ENCODE measurements around the gene CORO1C. TPM values are rescaled to one million over a fixed set of nuclear protein-coding genes. Genes with fewer than 3 reads are reported as not detected.

Gene CORO1C
- total and polyA plus RNA-seq, 9 of the 15 experiments (the other 6 are each of a cell fraction or from before 2014, with no cell fraction given), result 55.2 to 280 (median 150) TPM

DNA sequence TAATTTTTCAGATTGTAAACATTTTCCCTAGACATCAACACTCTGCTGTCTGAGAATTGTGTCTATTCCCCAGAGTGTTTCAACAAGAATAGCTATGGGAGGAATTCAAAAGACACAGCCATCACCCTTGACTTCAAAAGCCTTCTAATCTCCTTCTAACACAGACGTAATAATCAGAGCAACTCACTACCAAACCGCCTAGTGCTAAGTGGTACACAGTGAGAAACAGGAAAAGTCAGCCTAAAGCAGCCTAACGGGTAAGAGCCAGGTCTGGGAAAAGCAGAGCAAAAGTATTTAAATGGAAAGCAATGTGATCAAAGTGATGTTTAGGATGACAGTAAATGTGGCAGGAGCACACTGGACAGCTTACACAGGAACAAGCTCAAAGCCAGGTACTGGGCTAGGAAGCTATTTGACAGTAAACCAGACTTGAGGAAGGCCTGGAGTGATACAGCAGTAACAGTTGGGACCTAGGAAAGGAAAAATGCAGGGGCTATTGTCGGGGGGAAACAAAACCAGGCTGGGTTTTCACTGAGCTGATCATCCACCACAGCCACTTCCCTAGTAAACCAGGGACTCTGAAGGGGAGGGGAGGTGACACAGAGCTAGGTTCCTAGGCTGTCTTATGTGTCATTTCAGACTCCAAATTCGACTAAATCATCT is 29.4 kb downstream of the CORO1C start (continued):
- TF ChIP-seq SREBF1 (IDR thresholded peaks at IDR 0.05; ENCODE audit: borderline replicate concordance, low read depth, low read length) (no peak), BRD9 (IDR thresholded peaks at IDR 0.05; ENCODE audit: low read depth, partially characterized antibody) (no peak), ELF4 (CRISPR knock-in tag; IDR thresholded peaks at IDR 0.05) (peak; percentile 74; the same call in 1 of the 2 replicates), PCBP1 (IDR thresholded peaks at IDR 0.05; ENCODE audit: low read depth, low read length, poor library complexity, severe bottlenecking) (no peak), ZNF561 (CRISPR knock-in tag; conservative IDR thresholded peaks at IDR 0.05) (no peak), HOXB6 (CRISPR knock-in tag; IDR thresholded peaks at IDR 0.05; ENCODE audit: borderline replicate concordance) (no peak), SMAD4 (CRISPR knock-in tag; conservative IDR thresholded peaks at IDR 0.05) (peak; percentile 57; the same call in 1 of the 2 replicates), EHMT2 (IDR thresholded peaks at IDR 0.05) (no peak), NCOR1 (IDR thresholded peaks at IDR 0.05) (peak; percentile 56), MCM5 (IDR thresholded peaks at IDR 0.05; ENCODE audit: low read depth) (no peak), MAZ (CRISPR knock-in tag; conservative IDR thresholded peaks at IDR 0.05 in 1 of 2, IDR thresholded peaks at IDR 0.05 in 1 of 2) (peak in 1 of 2 experiments; percentile 38; a peak in 1 of 4 replicates), GABPA (tag; conservative IDR thresholded peaks at IDR 0.05; ENCODE audit: low read depth) (no peak), MTA1 (IDR thresholded peaks at IDR 0.05; ENCODE audit: borderline replicate concordance) (no peak), SIX5 (IDR thresholded peaks at IDR 0.05; ENCODE audit: borderline replicate concordance in 1 of 2, insufficient read depth in 1 of 2, low read depth in 1 of 2, low read length in 2 of 2) (no peak), NCOA4 (IDR thresholded peaks at IDR 0.05; ENCODE audit: partially characterized antibody) (no peak), SIN3B (IDR thresholded peaks at IDR 0.05; ENCODE audit: low read depth) (no peak)
- TF ChIP-seq, protein P1, sequence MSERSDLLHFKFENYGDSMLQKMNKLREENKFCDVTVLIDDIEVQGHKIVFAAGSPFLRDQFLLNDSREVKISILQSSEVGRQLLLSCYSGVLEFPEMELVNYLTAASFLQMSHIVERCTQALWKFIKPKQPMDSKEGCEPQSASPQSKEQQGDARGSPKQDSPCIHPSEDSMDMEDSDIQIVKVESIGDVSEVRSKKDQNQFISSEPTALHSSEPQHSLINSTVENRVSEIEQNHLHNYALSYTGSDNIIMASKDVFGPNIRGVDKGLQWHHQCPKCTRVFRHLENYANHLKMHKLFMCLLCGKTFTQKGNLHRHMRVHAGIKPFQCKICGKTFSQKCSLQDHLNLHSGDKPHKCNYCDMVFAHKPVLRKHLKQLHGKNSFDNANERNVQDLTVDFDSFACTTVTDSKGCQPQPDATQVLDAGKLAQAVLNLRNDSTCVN (CRISPR knock-in tag; IDR thresholded peaks at IDR 0.05), result 0 out of 2 replicates have a peak, but pooled peaks have one; percentile 66
- TF ChIP-seq, protein P2, sequence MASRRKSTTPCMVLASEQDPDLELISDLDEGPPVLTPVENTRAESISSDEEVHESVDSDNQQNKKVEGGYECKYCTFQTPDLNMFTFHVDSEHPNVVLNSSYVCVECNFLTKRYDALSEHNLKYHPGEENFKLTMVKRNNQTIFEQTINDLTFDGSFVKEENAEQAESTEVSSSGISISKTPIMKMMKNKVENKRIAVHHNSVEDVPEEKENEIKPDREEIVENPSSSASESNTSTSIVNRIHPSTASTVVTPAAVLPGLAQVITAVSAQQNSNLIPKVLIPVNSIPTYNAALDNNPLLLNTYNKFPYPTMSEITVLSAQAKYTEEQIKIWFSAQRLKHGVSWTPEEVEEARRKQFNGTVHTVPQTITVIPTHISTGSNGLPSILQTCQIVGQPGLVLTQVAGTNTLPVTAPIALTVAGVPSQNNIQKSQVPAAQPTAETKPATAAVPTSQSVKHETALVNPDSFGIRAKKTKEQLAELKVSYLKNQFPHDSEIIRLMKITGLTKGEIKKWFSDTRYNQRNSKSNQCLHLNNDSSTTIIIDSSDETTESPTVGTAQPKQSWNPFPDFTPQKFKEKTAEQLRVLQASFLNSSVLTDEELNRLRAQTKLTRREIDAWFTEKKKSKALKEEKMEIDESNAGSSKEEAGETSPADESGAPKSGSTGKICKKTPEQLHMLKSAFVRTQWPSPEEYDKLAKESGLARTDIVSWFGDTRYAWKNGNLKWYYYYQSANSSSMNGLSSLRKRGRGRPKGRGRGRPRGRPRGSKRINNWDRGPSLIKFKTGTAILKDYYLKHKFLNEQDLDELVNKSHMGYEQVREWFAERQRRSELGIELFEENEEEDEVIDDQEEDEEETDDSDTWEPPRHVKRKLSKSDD (conservative IDR thresholded peaks at IDR 0.05; ENCODE audit: low read length), result no peak
- TF ChIP-seq, protein P3, sequence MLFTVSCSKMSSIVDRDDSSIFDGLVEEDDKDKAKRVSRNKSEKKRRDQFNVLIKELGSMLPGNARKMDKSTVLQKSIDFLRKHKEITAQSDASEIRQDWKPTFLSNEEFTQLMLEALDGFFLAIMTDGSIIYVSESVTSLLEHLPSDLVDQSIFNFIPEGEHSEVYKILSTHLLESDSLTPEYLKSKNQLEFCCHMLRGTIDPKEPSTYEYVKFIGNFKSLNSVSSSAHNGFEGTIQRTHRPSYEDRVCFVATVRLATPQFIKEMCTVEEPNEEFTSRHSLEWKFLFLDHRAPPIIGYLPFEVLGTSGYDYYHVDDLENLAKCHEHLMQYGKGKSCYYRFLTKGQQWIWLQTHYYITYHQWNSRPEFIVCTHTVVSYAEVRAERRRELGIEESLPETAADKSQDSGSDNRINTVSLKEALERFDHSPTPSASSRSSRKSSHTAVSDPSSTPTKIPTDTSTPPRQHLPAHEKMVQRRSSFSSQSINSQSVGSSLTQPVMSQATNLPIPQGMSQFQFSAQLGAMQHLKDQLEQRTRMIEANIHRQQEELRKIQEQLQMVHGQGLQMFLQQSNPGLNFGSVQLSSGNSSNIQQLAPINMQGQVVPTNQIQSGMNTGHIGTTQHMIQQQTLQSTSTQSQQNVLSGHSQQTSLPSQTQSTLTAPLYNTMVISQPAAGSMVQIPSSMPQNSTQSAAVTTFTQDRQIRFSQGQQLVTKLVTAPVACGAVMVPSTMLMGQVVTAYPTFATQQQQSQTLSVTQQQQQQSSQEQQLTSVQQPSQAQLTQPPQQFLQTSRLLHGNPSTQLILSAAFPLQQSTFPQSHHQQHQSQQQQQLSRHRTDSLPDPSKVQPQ (CRISPR knock-in tag; IDR thresholded peaks at IDR 0.05; ENCODE audit: borderline replicate concordance), result no peak
